H1 (cell line): Measurements from ENCODE around the gene ADPRH.

ENCODE experiments used
- HDAC6 ChIP-seq: IDR thresholded peaks from one replicate; pipeline ENCODE4 v1.7.1; 2012; ENCODE audit warnings: low read depth, mild to moderate bottlenecking, inconsistent platforms, low read length, moderate library complexity
- TF ChIP-seq, protein P1 (sequence below), 3 experiments: IDR thresholded peaks; 1 replicate in 2 of 3; 2 replicates in 1 of 3; pipeline versions ENCODE4 v1.5.1 to v1.6.1; 2011; ENCODE audit warnings: low read length in 3 of 3, mild to moderate bottlenecking in 3 of 3, inconsistent platforms in 2 of 3, low read depth in 1 of 3, moderate library complexity in 1 of 3; ENCODE audit not compliant: insufficient read depth in 1 of 3; ENCODE audit errors: control extremely low read depth in 1 of 3

DNA sequence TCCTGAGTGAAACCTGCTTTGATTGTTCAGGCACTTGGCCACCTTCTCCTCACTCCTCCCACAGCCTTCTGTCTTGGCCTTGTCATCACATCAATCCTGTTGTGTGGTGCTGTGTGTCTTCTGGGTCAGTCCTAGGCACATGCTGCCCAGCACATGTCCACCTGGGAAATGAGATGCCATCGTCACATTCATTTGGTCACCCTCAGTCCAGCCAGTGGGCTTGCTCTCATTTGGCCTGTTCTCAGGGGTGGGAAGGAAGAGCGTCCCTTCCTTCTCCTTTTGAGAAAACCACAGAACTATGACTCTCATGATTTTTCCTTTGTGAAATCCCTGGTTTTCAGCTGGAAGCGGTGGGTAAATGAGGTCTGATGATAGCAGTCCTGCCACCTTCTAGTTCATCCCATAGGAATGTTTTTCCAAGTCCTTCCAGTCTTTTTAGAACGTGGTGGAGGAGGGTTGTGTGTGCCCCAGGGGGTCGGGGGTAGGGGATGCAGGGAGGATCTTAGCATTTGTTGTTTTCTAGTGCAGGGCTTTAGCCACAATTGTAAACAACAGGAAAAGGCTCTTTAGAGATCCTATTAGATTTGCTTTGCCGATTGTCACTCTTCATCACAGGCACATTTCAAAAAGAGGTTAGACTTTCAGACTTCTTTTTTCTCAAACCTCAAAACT lies 9.9 kb downstream of the ADPRH start:
- TF ChIP-seq HDAC6, result no peak
- TF ChIP-seq, protein P1, sequence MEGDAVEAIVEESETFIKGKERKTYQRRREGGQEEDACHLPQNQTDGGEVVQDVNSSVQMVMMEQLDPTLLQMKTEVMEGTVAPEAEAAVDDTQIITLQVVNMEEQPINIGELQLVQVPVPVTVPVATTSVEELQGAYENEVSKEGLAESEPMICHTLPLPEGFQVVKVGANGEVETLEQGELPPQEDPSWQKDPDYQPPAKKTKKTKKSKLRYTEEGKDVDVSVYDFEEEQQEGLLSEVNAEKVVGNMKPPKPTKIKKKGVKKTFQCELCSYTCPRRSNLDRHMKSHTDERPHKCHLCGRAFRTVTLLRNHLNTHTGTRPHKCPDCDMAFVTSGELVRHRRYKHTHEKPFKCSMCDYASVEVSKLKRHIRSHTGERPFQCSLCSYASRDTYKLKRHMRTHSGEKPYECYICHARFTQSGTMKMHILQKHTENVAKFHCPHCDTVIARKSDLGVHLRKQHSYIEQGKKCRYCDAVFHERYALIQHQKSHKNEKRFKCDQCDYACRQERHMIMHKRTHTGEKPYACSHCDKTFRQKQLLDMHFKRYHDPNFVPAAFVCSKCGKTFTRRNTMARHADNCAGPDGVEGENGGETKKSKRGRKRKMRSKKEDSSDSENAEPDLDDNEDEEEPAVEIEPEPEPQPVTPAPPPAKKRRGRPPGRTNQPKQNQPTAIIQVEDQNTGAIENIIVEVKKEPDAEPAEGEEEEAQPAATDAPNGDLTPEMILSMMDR (IDR thresholded peaks at IDR 0.05; ENCODE audit: control extremely low read depth in 1 of 3, insufficient read depth in 1 of 3, low read depth in 1 of 3, low read length in 3 of 3), result no peak
